RKO (cell line): ENCODE results near the gene EBF4.

Source experiments
- DNase-seq: peaks from one replicate; pipeline ENCODE4 v3.0.0-alpha.2; 2016; ENCODE audit warnings: low spot score

The EBF4 gene

DNA sequence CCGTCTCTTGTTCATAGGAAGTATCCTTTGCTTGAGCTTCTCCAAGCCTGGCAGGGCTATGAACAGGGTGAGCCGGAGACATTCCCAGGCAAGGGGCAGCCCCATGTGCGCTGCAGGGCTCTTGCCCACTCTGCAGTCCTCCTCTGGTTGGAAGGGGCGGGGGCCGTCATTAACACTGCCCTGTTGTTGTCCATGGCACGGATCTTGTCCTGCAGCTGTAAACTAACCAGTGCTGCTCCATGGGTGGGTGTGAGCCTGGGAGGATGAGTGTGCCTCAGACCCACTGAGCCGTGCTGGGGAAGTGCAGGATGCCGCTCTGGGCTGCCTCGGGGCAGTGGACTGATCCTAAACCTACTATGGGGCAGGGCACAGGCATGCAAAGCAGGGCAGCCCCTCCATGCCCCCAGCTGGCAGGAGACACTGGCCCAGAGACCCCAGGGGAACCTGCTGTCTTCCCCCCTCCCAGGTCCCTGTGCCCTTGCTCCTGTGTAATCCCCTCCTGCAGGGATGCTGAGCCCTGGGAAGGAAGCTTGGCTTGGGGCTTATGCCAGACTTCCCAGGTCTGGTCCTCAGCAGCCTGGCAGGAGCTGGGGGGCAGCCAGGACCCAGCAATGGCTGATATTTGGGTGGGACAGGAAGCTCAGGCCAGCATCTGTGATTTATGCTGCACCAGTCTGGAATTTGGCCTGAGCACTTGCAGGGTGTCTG, 8.5 kb downstream of the EBF4 start:
- no peak for DNase-seq

DNA sequence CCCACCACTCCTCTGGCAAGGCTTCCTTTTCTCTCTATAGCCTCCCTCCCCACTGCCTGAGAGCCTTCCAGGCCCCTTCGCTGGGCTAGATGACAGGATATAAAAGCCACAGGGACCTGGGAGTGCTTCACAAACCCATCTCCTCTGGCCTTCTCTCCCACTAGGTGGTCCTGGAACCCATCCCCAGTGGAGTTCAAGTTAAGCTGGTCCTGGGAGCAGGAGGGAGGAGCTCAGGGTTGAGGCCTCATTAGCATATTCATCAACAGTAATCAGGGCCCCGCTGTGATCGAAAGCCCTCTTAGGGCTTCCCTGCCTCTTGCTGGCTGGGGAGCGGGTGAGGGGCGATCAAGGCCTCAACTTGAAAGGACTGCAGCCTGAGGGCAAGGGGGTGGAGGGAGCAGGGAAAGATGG, 9.1 kb downstream of the EBF4 start:
- no peak for DNase-seq

DNA sequence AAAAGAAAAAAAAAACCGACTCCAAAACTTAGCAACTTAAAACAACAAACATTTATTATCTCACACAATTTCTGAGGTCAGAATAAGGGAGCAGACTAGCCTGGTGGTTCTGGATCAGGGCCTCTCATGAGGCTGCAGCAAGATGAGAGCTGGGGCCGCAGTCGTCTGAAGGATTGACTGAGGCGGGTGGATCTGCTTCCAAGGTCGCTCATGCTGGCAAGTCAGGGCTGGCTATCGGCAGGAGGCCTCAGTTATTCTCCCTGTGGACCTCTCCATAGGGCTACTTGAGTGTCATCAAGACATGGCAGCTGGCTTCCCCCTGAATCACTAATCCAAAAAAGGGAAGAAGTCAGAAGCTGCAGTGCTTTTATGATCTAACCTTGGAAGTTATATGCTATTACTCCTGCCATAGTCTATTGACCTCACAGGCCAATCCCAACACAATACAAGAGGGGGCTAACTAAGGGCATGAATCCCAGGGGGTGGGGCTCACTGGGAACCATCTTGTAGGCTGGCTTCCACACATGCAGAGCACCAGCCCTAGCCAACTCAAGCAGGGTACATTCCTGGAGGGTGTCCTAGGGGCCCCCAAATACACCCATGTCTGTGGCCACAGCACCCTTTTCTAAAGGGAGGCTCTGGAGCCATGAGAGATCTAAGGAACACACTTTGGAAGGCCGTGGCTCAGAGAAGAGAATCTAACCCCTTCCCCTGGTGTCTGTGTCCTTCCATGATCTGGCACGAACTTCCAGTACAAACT, 11.3 kb downstream of the EBF4 start:
- no peak for DNase-seq

DNA sequence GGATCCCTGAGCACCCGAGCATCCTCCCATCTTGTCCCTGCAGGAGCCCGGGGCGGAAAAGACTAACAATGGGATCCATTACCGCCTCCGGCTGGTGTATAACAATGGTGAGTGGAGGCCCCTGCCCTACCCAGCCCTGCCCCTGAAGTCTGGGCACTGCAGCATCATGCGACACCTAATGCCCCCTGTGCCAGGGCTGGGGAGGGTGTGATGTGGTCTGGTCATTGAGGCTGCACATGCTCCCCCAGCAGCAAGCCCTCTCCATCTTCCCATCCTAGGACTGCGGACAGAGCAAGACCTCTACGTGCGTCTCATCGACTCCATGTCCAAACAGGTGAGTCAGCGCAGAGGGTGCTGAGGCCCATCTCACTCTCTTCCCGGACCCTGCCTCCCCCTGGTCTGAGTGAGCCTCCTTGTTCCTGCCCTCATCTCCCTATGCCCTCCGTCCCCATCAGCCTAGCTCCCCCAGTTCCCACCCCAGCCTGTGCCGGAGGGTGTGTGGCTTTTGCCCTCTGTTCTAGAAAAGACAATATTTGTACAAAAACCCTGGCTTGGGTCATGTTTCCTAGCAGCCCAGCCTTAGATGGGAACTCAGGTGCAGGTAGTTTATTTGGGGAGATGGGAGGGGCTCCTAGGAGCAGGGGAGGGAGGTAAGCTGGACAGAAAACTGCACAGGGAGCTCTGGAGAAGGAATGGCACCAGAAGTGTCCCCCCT, 13.5 kb downstream of the EBF4 start:
- DNase-seq = no peak

DNA sequence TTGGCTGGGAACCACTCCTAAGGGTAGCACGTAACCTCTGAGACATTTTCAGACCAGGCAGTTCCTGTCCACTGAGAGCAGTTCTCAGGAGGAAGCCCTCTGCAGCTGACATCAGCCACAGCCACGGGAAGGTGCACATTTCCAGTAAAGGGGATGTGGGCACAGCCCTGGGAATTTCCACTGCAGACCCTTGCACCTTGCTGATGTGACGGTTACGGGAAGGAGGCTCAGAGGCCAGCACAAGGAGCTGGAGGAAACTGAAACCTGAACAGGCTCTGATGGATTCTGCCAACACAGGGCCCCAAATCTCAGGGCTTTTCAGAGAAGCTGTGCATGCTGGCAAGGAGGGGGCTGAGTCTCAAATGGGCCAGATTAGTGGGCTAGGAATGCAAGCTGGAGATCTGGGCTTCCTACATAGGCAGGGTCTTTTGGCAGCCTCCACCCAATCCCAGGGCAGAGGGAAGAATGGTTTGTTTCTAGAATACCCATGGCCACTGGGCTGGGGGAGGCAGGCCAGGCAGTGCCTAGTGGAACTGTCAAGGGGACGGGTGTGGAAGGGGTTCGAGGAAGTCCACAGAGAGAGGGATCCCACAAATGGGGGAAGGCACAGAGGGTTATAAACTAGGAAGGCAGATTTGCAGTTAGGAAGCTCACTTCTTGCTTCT, 14.2 kb downstream of the EBF4 start:
- DNase-seq = no peak

DNA sequence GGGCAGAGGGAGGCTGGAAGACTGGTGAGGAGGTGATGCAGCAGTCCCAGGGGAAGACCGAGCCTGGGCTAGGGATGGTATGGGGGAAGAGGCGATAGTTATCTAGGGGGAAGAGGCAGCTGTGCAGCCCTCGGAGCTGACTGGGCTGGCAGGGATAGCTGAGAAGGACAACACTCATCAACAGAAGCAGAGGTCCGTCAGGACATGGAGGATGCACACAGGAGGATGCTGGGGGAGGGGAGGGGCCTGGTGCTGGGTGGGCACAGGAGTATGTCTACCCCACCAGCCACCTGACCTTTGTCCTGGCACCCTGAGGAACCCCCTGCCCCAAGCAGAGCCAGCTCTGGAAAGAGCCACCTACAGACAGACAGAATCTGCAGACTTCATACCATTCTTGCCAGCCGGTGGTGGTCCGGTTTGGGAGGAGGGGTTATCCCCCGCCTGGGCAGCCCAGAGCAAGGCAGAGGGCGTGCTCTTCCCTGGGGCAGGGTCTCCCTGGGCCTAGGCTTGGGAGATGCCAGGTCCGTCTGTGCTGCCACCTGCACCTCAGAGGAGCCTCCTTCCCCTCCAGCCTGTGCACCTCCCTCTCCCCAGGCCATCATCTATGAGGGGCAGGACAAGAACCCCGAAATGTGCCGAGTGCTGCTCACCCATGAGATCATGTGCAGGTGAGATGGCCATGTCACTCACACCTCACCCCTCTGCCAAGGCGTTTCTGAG, 14.9 kb downstream of the EBF4 start:
- no peak for DNase-seq

DNA sequence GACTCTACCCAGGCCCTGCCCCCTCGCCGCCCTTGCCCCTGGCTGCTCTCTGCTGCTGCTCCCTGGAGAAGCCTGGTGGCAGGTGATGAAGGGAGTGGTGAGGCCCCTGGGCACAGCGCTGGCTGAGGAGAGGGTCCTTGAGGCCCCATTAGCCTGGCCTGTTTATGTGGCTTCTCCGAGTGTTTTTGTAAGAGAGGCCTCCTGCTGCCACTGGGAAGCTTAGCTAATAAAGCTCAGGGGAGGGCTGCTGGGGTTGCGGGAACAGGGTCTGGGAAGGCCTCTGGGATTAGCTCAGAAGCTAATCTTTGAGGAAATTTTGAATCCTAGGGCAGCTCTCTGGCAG, 15.5 kb downstream of the EBF4 start:
- no peak for DNase-seq

DNA sequence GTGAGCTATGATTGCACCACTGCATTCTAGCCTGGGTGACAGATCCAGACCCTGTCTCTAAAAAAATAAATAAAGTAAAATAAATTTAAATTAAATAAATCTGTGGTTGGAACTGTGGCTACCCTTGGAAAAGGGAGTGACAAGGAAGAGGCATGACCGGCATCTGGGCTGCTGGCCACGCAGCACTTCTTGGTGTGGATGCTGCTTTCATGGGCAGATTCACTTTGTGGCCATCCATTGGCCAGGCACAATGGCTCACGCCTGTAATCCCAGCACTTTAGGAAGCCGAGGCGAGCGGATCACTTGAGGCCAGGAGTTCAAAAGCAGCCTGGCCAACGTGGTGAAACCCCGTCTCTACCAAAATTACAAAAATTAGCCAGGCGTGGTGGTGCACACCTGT, 16.1 kb downstream of the EBF4 start:
- no peak for DNase-seq

DNA sequence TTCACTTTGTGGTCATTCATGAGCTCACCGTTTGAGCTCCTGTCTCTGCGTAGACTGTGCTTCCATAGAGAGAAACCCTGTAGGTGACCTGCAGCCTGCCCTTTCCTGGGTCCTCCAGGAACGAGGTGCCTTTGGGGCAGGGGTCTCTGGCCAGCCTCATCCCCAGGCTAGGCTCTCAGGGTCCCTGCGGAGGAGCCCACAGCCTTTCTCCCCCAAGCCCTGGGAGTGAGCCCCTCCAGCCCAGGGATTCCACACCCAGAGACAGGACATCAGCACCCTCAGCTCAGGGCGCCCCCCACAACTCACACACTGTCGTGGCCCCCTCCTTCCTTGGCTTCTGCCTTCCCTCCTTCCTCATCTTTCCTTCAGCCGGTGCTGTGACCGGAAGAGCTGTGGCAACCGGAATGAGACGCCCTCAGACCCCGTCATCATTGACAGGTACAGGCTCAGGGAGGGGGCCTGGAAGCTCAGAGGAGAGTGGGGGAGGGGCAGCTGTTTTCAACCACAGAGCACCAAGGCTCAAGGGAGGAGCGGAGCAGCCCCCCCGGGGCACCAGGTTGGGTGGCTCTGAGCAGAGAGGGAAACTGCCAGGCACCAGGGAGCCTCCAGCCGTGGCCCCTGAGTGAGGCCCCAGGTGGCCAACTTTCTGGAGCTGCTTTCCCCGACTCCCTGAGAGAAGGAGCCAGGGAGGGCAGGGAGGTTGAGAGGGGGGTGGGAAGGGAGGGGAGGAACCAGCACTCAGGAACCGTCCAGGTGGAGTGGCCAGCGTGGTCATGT, 16.8 kb downstream of the EBF4 start:
- DNase-seq = no peak

DNA sequence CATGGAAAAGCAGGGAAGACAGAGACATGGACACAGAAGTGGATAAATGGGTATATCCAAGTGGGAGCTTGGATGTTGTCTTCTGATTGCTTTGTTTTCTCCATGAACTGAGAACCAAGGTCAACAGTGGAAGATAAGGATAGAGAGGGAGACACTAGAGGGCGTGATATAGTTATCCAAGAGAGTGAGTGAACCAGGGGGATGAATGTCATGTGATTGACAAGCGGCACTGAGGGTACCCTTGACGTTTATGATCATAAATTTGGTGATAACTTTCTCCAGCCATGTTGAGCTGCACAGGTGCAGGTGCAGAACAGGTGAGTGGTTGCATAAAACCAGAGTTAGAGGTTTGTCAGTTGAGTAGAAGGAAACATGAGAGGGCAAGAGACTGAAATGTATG, 20.7 kb downstream of the EBF4 start:
- DNase-seq = no peak

DNA sequence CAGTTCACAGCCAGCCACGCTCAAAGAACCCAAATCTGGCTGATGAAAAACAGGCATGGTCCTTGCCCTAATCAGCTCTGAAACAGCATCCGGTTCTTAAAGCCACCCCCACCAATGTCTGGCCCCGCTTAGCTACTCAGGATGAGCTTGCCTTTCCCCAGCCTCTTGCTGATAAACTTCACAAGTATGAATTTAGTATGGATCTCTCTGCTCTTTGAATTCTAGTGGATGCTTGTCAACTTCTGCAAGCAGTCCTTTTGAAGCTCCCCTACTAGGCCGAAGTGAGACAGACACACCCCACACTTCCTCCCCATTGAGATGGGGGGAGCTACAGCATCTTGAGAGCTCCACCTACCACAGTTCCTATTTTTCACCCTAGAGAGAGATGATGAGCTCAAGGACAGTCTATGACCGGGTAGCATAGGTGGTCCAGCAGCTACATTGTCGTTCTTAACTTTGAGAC, 36.7 kb downstream of the EBF4 start:
- no peak for DNase-seq

DNA sequence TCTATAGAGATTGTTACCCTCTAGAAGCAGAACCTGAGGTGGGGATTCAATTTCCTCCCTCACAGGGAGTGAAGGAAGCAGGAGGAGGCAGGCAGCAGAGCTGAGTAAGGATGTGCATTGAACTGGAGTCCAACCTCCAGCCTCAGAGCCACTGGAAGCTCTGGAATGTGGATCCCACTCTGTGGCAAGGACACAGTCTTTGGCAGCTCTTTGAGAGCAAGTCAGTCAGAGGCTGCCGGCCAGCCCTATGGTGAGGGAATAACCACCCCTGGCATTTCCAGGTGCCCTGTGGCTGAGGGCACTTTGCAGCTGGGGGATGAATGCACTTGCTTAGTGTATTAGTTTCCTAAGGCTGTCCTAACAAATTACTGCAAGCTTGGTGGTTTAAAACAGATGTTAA, 37.2 kb downstream of the EBF4 start:
- DNase-seq = no peak

DNA sequence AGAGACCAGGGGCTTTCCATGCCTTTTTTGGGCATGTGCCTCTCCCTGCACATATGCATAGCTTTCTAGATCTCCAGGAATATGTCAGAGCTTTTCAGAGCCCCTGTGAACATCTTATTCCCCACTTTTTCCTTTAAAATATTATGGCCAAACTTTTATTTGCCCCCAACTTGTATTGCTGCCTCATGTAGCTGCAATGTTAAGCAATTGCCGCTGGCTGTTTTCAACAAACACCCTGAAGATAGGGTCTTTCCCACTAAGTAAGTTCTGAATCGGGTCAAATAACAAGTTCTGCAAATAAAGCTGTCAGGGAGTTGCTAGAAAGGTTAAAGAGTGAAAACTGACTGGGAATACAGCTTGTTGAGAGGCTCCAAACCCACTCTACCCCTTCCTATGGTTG, 42.3 kb downstream of the EBF4 start:
- DNase-seq = no peak

DNA sequence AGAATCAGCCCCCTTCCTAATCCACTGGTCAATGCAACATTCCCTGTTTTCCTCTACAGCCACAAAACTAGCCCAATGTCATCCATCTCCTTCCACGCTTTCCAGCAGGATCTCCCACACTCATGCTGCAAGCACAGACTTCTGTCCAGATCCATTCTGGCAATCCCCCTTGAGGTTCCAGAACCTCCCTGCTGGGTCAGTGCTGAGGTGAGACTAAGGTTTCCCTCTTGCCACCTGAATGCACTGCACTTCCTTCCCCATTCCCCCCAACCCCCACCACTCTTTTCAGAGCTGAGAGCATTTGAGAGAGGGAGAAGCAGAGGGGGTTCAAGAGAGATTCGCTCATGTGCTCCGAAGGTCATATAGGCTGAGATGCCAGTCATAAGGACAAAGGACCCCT, 43.9 kb downstream of the EBF4 start:
- no peak for DNase-seq

DNA sequence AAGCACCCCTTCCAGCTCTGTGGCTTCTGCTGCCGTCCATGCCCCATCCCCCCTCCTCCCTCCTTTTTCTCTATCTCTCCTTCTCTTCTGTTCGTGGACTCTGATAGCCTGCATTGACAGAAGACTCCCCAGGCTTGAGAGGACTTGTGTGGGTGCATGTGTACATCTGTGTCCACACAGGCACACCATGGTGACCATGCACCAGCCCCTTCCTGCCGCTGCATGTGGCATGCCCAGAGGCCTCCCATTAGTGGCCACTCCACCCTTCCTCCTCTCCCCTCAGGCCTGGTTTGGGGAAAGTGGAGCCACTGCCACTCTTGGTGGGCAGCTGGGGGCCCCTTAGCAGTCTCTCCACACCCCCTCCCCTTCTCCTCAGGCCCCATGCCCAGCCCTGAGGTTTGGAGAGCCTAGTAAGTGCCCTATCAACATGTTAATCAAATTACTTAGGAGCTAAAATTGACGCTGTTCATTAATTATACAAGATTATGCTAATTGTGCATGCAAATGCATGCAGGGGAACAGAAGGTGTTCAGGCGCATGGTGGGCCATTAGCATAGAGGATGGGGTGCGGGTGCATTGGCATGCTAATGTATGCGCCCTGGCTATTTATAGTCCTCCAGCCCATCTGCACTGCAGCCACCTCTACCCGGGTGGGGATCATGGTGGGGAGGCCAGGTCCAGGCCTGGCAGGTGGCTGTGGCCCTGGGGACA, 45.9 kb downstream of the EBF4 start:
- no peak for DNase-seq

DNA sequence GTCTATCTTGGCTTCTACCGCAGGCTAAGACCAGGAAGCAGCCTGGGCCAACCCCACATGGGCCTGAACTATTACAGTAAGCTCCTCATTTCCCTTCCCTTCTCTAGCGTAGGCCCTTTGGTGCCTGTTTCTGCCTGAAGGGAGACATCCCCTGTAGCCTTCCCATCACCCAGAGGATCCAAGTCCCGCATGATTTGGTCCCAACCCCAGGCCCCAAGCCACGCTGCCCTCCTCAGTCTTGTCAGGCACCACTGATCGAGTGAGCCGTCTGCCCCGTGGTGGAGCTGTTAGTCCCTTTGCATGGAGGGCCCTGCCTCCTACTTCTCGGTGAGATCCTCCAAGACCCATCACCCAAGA, 46.4 kb downstream of the EBF4 start:
- no peak for DNase-seq

DNA sequence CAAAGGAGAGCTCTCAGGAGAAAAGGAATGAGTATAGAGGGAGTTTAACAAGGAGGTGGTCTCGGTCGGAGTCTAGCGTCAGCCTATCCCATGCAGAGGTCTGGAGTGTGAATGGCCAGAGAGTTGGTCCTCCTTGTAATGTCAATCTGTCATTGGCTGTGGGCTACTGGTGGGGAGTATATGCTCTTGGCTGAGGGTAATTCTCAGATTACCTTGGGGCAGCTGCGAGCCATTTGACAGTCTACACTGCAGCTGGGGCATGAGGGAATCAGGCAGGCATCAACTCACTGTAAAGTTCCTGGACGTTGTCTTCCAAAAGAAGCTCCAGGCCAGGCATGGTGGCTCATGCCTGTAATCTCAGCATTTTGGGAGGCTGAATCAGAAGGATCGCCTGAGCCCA, 48.1 kb downstream of the EBF4 start:
- no peak for DNase-seq

DNA sequence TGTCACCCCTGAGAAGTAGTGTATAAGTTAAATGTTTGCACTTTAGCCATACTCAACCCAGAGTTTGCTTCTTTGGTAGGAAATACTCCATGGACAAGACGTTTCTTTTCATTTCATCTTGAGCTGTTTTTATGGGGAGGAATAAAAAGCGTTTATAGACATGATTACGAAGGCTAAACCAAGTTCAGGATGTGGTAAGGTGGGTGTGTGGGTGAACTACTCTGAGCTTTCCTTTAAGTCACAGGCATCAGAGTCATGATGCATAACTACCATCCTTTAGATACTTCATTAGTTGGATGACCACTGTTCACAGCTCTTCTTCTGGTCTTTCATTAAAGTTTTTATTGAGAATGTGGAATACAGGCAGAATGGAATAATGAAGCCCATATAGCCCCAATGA, 48.9 kb downstream of the EBF4 start:
- no peak for DNase-seq

DNA sequence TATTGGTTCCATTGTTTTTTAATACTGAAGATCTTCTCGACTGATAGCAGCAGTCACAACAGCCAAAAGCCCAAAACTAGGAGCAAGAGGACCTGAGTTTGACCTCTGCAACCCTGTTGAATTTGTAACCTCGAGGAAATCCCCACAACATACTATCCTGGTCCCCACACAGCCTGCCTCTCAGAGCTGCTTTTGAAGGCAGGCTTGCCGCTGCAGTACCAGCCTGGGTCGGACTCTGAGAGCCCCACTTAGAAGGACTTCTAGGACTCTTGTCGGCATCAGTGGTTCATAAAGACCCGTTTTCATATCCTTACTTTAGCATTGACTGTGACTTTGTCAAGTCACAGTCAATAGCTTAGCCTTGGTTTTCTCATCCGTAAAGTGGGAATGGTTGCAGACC, 49.3 kb downstream of the EBF4 start:
- DNase-seq = no peak

DNA sequence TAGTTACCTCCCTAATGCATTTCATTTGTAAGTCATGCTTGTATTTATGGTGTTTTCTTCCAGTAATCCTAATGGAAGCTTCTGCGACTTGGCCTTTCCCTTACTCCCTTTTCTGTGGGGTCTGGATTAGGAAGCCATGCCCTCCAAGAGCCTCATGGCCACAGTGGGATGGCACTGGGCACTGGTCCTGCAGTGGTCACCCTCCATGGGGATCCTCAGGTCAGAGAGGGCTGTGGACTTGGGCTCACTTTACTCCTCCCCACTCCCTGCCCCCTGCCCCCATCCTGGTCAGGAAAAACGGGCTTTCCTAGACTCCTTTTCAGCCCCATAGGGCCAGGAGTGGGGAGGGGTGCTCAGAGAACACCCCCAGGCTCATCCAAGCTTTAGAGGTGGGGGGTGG, 49.9 kb downstream of the EBF4 start:
- no peak for DNase-seq
